GM19397 (cell line): ENCODE results near the gene NVL.
"Not testable (repeated sequence)": the region's sequence is repeated elsewhere in the genome, so short reads cannot be mapped to it uniquely, and the experiment has no call there.

ENCODE experiments used
- ATAC-seq: cut with Tn5 transposase; IDR thresholded peaks from one replicate; pipeline ENCODE4 v1.9.1; 2021; ENCODE audit warnings: mild to moderate bottlenecking, moderate library complexity; ENCODE audit not compliant: unreplicated experiment

NVL gene

DNA sequence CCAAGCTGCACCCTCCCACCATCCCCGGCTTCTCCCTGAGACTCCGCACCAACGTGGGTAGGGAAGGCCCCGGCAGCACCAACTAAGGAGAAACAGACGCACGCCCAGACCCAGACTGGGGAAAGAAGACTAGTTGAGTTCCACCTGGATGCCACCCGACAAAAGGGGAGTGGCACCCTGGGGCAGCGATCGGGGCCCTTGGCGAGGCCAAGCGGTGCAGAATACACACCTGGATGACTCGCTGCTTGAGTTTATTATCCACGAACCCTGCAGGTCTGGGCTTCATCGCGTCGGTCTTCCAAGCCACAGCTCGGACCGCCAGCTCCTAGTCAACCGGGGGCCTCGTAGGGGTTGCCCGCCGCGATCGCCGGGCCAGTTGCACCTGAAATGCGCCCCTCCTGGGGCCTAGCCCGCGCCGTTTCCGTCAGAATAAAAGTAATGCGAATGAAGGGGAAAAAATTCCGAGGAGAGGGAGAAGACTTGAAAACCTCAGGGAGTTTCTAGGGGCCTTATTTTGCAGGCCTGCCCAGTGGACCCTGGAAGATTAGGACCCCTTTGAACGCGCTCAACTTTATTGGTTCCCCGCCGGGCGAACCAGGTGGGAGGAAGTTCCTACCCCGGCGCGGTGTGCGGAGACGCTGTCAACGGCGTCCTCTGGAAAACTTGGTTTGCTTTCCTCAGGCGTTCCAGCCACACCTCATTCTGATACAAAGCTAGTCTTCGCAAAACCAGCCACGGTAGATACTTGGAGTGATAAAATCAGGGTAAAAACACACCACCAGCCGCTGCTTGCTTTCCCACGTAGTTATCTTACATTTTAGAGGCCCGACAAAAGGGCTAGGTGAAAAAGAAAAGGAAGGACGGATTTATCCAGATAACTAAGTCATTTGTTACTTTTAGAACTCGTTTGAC, at the start of gene NVL:
Gene NVL, minus strand, starts transcription at position 331 of the 912 bp plus-strand sequence. Its CDS starts 45 bp downstream, at position 286.
- peak; percentile 82 for ATAC-seq

DNA sequence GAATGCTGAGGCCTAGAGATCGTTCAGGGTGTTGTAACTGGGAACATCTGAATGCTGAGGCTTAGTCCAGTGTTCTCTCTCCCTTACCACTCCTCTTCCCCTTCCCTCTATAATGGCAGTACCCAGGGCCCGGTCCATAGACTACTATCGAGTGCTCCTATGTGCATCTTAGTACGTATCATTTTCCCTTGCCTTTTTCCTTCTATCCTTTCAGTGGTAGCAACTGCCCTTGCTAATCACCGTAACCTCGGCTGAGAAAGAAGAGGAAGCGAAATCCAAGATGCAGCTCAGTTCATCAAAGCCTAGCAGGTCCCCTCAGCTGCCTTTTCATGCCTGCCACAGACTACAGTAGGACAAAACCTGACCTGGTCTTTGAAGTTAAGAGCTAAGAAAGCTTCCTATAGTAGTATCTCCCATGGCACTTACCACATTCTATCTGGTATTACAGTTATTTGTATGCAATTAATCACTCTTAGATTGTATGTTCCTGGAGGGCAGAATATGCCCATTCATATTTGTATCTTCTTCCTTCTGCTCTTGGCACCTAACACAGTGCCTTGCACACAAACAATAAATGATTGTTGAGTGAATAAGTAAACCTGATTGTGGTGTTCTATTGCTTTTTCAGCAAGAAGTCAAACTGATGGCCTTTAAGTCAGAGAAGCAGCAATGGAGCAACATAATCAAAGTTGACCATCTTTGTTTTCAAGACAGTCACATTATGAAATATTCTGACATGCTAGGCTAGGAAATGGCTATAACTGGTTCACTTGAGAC, 49.1 kb upstream of the NVL start:
- no peak for ATAC-seq

DNA sequence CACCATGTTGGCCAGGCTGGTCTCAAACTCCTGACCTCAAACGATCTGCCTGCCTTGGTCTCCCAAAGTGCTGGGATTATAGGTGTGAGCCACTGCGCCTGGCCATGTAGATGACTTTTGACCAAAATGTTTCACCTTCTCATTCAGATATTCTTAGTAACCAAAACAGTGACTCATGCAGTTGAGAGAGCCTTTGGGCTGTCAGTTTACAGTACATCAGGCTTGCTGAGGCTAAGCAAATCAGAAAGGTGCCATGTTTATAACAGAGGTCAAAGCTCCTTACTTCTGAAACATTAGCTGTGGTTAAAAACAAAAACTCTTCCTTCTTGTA, 47.7 kb upstream of the NVL start:
- no peak for ATAC-seq

DNA sequence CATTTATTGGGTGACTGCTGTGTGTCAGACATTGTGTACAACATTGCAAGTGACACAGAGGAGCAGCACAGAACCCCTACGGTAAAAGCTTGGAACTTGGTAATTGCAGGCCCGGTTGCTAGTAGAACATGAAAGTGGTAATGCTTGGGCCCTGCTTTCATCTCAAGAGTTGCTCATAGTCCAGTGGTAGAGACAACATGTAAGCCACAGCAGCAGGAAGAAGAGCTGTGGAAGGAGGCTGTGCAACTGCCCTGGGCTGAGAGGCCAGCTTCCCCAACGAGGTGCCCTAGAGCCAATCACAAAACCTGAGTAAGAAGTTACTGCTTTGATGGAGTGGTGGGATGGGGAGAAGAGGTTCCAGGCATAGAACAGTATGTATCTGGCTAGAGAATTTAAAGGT, 45.1 kb upstream of the NVL start:
- ATAC-seq: no peak

DNA sequence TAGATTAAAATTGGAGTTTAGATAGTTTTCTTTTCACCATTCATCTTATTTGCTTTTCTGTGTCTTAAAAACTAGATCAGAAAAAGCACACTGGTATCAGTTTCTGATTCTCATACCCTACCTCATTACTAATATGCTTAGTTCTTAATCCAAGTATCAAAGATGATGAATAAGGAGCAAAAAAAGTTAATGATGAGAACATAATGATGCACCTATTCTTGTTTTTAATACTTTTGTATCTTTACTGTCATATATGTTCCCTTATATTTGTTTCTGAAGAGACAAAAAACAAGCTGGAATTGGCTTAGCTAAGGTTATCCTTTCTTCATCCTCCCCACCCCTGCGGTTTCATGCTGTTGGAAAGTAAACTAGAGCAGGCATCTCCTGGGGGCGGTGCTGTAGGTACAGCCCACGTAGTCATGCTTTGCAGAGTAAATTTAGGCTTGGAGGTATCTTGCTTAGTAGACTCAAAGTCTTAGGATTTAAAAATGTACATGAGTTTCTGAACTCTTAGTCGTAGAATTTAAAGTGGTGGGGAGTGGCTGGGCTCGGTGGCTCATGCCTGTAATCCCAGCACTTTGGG, 43.1 kb upstream of the NVL start:
- ATAC-seq: no peak

DNA sequence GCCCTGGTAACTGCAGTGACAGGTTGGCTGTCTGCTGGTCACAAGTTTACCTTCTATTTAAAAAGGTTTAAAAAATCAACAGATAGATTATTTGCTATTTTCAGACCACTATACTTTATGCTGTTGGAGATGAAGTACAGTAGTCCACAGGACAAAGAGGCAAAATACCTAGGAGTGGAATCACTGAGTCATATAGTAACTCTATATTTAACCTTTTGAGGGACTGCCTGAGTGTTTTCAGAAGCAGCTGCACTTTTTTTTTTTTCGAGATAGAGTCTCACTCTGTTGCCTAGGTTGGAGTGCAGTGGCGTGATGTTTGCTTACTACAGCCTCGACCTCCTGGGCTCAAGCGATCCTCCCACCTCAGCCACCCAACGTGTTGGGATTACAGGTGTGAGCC, 38.4 kb upstream of the NVL start:
- ATAC-seq: no peak

DNA sequence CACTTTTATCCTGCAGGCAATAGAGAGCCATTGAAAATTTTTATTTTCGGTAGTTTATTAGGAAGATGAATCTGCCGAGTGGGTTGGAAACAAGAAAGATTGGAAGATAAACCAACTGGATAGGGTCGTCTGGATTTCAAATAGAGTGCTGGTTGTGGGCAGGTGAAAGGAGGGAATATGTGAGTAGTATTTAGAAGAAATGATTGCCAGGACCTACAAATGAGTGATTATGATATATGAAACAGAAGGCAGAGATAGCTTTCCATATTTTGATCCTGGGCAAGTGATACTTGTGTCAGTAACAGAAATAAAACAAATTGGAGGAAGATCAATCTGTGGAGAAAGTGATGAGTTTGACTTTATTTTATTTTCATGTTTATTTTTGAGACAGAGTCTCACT, 29.2 kb upstream of the NVL start:
- ATAC-seq: no peak

DNA sequence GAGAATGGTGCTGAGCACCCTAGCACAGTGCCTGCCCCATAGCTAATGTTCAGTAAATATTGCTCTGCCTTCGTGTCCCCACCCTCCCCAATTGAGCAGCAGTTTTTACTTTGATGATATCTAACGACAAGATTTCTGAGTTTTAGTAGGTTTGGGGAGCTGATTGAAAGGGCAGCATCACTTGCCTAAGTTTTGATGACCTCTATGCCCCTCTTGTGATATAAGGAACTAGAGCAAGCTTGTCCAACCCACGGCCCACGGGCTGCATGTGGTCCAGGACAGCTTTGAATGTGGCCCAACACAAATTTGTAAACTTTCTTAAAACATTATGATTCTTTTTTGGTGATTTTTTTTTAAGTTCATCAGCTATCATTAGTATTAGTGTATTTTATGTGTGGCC, 28.3 kb upstream of the NVL start:
- no peak for ATAC-seq

DNA sequence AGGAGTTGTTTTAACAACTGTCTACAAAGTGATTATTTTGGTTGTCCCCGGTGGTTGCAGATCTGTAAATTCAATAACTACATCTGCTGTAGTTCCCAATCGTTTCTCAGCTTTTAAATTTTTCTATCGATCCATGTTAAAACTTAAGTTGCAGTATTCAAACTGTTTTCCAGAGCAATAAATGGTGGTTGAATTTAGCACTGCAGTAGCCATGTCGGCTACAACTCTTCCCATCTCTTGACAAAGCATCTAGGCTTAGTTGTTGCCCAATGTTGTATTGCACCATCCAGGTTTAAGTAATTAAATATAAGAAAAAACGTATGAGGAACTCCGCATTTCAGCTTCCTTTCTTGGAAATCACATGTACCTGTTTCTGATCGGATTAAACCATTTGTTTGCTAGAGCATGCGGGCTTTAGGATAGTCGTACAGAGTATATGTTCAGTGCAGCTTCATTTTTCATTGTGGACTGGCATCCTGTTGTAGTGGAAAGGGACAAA, 27.7 kb upstream of the NVL start:
- ATAC-seq: no peak

DNA sequence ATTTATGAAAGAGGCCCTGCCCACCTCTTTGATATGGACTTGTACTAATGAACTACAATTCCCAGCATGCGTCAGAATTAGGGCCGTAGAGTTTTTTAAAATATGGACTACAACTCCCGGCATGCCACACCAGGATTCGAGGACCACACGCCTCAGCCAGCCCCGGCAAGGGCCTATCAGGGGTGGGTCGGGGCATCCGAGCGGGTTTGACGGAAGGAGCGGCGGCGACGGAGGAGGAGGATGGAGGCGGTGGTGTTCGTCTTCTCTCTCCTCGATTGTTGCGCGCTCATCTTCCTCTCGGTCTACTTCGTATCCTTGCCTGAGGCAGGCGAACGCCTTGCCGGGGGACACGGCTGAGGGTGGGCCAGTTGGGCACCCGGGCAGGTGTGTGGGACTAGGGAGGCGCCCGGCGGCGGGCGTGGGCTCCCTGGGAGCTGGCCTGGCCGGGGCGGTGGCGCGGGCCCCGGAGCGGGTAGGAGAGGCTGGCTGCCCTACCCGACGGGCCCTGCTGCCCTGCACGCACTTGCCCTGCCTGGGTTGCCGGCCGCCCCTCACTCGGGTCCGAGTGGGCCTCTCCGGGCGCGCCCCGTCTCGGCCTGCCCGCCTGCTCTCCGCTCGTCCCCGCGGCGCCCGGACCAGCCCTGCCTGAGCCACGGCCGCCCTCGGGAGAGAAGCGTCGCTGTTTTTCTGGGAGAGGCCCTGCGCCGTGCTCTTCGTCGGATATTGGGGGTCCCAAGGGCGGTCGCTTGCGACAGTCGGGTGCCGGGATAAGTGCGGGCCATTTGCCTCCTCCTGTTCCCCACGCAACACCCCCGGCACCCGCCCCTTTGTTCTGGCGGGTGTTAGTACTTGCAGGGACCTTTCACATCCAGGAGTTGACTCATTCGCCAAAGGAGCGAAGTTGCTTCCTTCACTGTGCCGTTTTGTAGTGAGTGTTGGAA, 27.0 kb upstream of the NVL start, which contains the start of gene CNIH4:
Gene CNIH4, plus strand, starts transcription at position 195 of the 941 bp plus-strand sequence. Its CDS starts 46 bp downstream, at position 241.
- peak; percentile 99 for ATAC-seq

DNA sequence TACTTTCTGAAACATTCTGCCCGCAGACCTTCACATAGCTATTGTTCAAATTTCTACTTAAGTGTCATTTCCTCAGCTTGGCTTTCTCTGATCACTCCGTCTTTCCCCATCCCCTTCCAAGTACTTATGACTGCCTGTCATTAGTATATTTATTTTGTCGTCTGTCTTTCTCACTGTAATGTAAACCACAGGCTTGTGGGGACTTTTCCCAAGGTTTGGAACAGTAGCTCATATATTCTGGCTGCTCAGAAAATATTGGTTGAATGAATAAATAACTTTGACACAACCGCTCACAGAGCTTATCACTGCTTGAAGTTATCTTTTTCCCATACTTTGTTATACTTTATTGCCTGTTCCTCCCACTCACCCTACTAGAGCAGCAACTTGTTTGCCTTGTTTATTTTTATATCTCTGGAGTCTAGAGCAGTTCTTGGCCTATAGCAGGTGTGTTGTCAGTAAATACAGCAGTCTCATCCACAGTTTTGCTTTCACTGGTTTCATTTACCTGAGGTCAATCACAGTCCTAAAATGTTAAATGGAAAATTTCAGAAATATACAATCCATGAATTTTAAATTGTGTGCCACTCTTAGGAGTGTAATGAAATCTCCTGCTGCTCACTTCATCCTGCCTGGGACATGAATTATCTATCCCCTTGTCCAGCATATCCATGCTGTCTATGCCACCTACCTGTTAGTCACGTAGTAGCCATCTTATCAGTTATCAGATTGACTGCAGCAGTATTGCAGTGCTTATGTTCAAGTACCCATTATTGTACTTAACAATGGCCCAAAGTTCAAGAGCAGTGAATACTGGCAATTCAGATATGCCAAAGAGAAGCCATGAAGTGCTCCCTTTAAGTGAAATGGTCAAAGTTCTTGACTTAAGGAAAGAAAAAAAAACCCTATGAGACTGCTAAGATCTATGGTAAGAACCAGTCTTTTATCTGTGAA, 24.3 kb upstream of the NVL start:
- ATAC-seq: no peak

DNA sequence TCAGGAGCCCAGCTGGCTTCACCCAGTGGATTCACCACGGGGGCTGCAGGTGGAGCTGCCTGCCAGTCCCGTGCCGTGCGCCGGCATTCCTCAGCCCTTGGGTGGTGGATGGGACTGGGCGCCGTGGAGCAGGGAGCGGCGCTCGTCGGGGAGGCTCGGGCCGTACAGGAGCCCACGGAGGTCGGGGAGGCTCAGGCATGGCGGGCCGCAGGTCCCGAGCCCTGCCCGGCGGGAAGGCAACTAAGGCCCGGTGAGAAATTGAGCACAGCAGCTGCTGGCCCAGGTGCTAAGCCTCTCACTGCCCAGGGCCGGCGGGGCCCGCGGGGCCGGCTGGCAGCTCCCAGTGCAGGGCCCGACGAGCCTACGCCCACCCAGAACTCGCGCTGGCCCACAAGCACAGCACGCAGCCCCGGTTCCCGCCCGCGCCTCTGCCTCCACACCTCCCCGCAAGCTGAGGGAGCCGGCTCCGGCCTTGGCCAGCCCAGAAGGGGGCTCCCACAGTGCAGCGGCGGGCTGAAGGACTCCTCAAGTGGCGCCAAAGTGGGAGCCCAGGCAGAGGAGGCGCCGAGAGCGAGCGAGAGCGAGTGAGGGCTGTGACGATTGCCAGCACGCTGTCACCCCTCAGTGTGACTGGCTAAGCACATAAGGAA, 22.6 kb upstream of the NVL start:
- not testable (repeated sequence) for ATAC-seq

DNA sequence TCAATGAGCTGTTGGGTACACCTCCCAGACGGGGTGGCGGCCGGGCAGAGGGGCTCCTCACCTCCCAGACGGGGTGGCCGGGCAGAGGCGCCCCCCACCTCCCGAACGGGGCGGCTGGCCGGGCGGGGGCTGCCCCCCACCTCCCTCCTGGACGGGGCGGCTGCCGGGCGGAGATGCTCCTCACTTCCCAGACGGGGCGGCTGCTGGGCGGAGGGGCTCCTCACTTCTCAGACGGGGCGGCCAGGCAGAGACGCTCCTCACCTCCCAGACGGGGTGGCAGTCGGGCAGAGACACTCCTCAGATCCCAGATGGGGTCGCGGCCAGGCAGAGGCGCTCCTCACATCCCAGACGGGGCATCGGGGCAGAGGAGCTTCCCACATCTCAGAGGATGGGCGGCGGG, 19.7 kb upstream of the NVL start:
- not testable (repeated sequence) for ATAC-seq

DNA sequence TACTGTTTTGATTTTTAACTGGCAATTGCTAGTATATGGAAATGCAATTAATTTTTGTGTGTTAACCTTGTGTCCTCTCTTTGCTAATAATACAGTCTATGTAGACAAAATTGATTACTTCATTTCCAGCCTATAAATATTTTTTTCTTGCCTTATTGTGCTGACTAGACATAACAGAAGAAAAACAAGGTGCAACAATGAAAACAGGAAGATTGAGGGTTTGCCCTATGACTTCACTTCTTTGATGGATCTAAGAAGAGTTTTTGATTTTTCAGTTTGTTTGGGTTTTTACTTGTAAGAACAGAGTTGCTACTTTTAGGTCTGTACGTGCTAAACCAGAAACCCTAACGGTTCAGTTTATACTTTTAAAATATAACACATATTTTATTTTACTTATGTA, 18.2 kb upstream of the NVL start:
- no peak for ATAC-seq

DNA sequence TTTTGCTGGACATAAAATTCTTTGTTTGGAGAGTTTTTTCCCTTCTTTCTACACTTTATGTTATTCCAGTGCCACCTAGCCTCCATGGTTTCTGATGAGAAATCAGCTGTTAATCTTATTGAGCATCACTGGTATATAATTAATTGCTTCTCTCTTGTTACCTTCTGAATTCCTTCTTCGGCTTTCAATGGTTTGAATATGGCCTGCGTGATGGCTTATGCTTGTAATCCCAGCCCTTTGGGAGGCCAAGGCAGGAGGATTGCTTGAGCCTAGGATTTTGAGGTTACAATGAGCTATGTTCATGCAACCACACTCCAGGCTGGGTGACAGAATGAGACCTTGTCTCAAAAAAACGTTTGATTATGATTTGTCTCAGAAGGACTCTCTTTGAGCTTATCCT, 13.7 kb upstream of the NVL start:
- no peak for ATAC-seq

DNA sequence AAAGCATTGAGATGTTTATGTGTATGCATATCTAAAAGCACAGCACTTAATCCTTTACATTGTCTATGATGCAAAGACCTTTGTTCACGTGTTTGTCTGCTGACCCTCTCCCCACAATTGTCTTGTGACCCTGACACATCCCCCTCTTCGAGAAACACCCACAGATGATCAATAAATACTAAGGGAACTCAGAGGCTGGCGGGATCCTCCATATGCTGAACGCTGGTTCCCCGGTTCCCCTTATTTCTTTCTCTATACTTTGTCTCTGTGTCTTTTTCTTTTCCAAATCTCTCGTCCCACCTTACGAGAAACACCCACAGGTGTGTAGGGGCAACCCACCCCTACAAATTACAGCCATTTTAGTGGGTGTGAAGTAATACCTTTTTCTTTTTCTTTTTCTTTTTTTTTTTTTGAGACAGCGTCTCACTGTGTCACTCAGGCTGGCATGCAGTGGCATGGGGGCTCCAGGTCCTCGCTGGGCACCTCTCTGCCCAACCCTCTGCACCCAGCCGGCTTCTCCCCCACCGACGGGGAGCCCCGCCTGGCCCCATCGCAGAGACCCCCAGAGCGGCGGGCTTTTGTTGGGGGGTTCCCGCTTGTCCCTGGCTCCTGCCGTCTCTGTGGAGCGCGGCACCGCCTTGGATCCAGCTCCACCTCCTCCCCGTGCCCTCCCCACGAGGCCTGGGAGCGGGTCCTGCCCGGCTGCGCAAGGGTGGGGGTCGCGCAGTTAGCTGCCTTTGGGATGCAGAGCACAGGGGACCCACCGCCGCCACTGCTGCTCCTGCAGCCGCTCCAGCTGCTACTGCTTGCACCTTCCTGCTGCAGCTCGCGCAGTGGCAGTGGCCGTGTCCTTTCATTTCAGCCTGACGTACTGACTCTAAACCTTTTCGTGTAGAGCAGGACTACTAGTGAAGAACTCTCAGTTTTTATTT, 10.7 kb upstream of the NVL start:
- peak; percentile 55 for ATAC-seq

DNA sequence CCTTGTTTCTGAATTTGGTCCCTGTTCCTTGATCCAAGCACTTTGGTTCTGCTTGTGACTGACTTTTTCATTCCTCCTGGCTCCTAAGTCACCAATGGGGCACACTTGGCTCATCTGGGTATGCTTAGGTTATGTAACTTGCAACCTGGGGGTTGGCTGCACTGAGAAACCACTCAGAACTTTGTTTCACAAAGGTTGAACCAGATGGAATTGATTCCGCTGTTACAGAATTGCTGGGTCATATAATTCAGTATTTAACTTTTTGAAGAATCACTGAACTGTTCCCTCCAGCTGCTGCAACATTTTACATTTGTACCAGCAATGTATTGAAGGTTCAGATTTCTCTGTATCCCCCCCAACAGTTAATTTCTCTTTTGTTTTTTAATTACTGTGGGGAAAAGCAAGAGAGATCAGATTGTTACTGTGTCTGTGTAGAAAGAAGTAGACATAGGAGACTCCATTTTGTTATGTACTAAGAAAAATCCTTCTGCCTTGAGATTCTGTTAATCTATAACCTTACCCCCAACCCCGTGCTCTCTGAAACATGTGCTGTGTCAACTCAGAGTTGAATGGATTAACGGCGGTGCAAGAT, 9.6 kb upstream of the NVL start:
- ATAC-seq: no peak
